NCI-H2081 treated with DMSO at 0.1 percent for 48 hours (cell line): ENCODE data around the gene HRH2.
"Not testable (repeated sequence)": the region's sequence is repeated elsewhere in the genome, so short reads cannot be mapped to it uniquely, and the experiment has no call there.

Experiments used
- DNase-seq: peaks from one replicate; lab custom pipeline; 2025; lab: John Stamatoyannopoulos, UW

Gene HRH2

GRCh38 chr5:175741556-175741955, 83.7 kb downstream of the HRH2 start:
- DNase-seq: no peak

DNA sequence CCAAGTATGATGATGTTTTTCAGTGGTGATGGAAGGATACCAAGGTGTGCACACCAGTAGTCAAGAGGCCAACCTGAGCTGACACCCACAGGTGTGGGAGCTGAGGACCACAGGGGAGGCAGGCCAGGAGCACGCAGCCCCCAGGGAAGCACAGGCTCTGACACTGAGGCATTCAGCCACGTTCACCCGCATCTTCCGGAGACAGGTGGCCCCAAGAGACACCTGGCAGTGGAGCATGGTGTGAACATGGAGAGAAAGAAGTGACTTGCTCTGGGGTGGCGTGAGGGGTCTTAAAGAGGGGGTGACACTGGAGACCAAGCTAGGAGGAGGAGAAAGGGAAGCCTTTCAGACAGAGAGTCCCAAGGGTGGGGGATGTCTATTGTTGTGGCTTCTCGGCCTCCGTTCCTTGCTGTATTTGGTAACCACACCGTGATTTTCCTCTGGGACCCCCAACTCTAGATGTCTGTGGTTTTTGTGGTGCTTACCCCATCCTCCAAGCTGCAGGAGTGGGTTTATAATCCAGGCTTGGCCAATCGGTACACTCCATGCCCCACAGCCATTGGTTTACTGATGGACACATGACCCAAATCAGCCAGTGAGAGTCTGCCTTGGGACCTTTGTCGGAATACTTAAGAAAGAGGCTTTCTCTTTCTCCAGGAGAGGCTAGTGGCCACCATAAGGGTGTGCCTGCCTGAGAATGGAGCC, 84.6 kb downstream of the HRH2 start:
- DNase-seq: no peak

DNA sequence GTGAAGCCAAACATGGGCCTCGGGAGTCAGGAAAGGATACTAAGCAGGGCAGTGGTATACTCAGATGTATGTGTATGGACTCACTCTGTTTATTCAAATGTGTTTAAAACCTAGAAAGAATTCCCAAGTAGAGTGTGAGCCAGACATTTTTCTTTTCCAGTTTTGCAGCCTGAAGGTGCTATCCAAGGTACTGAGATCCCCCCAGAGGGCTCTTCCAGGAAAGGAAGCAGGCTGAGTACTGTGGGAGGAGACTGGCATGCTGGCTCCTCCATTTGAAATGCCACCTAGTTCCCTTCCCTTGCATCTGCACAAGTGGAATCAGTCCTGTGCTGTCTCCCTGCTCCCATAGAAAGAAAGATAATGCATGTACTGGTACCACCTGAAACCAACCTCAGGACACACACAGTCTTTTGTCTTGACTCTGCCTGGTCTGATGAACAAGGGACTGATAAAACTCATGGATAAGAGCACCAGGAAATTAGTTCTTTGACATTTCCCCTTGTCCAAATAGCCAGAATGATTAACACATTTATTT, 85.9 kb downstream of the HRH2 start:
- no peak for DNase-seq

DNA sequence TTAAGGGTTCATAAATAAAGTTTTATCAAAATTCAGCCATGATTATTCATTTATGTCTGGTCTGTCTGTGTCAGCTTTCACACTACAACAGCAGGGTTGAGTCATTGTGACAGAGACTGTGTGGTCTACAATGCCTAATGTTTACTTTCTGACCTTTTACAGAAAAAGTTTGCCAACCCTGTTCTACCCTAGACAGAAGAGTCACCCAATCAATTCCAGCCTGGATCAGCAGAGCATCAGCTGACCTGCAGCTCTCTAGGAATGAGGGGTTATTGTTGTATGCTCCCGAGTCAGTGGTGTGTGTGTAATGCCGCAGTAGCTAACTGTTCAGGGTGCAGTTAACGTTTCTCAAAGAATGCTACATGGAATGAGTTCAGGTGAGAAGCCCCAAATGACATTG, 87.3 kb downstream of the HRH2 start:
- no peak for DNase-seq

- DNase-seq: no peak
These were observed 89.0 kb downstream of the HRH2 start for GRCh38 chr5:175746851-175747250.

DNA sequence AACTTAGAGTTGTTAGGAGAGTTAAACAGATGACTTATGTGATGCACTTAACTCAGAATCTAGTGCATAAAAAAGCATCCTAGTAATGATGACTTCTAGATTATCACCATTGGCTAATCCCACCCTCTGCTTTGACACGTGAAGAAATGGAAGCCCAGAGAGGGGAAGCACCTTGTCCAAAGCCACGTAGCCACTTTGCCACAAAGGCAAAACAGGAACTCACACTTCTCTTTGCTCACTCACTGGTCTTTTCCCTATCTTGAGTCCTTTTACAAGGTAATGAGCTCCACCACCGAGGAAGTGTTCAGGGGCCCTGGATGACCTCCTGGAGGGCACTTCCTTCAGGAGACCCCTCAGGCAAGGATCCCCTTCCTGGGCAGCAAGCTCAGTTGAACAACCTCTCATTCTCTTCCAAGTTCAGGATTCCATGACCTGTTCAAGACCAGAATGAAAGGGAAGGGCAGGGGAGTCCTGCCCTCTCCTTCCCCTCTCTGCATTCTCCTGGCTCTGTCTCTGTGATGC, 89.7 kb downstream of the HRH2 start:
- DNase-seq: no peak

DNA sequence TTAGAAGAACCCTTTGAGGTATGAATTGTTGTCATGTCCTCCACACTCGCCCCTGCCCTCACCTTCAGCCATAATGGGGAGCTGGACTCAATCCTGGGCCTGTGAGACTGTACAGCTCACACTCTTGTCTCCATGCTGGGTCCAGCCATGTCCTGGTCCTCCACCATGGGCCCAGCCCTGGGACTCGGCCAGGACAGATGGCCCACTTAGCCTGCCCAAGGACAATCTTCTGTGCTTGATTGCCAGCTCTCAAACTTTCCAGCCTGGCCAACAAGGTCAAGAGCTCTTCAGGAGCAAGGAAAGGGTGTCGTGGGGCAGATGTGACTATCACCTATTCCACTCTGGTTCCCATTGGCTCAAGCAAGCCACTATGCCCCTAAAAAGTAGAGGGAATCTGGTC, 90.8 kb downstream of the HRH2 start:
- no peak for DNase-seq

DNA sequence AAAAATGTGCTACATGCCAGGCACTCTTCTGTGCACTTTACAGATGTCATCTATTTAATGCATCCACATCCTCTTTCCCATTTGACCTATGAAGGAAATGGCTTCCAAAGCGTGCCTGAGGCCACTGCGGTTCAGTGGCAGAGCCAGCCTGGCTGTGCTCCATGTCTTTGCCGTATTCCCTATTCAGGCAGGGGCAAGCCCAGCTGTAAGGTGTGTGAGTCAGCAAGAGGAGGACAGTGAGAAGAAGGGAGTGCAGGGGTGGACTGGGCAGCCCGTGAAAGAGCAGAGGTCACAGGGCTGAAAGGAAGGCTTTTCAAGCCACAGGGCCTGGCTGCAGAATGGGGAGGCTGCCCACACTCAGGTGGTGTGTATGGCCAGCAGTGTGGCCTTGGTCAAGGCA, 91.7 kb downstream of the HRH2 start:
- DNase-seq: no peak

- DNase-seq: no peak
These were observed 92.7 kb downstream of the HRH2 start for GRCh38 chr5:175750511-175750931.

GRCh38 chr5:175751369-175751768, 93.5 kb downstream of the HRH2 start:
- no peak for DNase-seq

DNA sequence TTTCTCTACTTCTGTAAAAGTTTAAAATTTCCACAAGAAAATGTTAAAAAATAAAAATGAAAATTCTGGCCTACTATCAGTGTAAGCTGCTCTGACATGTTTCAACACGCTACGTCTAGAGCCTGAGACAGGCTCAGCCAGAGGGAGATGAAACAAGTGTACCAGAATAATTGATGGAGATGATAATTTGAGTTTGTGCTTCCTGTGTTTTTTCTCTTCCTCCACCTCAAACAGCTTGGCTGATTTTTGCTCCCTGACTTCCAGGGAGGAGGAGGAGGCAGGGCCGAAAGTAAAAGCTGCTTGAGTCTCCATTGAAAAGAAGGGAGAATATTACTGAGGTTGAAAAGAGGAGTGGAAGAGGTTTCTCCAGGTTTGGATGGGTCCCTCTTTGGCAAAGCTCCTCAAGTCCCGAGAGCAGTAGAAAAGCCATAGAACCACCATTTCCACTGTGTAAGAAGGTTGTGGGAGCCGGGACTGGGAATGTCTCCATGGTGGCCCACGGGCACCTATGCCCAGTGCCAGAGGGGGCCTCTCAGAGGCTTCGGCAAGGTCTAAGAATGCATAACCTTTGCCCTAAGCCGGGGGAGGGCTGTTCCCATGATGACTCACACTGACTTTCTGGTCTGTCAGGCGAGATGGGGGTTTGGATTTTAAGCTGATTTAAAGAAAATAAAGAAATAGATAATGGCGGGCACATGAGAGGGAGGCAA, 95.1 kb downstream of the HRH2 start:
- no peak for DNase-seq

DNA sequence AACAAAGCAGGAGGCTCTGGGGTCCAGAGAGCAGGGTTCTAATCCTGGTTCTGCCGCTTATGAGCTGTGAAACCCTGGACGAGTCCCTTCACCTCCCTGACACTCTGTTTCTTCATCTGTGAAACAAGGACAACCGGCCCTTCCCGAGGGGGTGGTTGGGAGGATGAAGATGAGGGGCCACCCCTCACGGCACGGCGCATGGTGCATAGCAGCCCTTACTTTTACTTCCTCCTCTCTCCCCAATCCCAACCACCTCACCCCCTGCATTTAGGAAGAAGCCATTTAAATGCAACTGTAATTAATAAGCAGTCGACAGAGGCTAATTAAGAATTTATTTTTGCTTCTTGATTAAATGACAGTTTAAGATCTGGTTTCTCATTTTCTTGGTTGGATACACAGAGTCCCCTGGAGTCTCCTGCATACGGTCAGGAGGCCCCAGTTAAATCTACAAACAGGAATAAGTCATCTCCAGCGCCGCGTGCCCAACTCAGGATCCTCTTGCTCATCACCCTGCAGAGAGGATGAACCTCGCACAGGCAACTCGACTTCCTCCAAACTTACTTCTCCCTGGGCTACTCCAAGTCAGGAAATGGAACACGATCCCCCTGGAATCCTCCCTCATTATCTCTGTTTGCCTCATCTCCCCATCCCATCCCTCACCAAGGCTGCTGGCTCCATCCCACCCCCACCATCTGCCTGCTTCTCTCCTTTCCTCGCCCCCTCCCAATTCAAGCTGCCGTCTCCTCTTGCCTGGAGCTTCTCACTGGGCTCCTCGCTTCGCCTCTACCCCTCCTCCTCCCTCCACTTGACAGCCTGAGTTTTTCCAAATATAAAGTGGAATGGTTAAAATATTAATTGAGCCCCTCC, 95.9 kb downstream of the HRH2 start:
- no peak for DNase-seq

- not testable (repeated sequence) for DNase-seq
These were observed 102.1 kb downstream of the HRH2 start for GRCh38 chr5:175759991-175760390.
